IMR-90 (cell line): Measurements from ENCODE around the gene GALNT9. TPM values are rescaled to one million over a fixed set of nuclear protein-coding genes. Genes with fewer than 3 reads are reported as not detected.

Experiments used
- ATAC-seq: fragments of 200-7000 bp; cut with Tn5 transposase; 2 replicates; pipeline ENCODE4 v1.9.1; 2020; ENCODE audit warnings: low read depth, mild to moderate bottlenecking, moderate library complexity
- BruUV-seq: library from RNA; stranded (reverse); fragments of 400-500 nt; replicated peaks from 2 replicates; lab custom pipeline; 2021; lab: Mats Ljungman, UMichigan
- CTCF ChIA-PET: fragments of 300-600 bp; formaldehyde crosslinking; extraction: SDS; loops from one replicate; lab custom pipeline; 2021; ENCODE audit warnings: antibody characterized with exemption; lab: Yijun Ruan, JAX
- POLR2A ChIA-PET: fragments of 300-600 bp; sonication (Branson Sonifier 250); formaldehyde crosslinking; loops from one replicate; lab custom pipeline; 2022; ENCODE audit warnings: antibody characterized with exemption; ENCODE audit not compliant: unreplicated experiment; lab: Charles Lee
- DNase-seq: peaks from one replicate; pipeline ENCODE4 v3.0.0; 2013
- H2AFZ ChIP-seq: replicated peaks from 2 replicates; pipeline ENCODE3; 2013; ENCODE audit warnings: low read length, mild to moderate bottlenecking; ENCODE audit not compliant: poor library complexity
- H2AK5ac ChIP-seq: 2 replicates; pipeline ENCODE4 v1.6.1; 2013; ENCODE audit warnings: low read depth, low read length, inconsistent platforms
- H2AK9ac ChIP-seq: replicated peaks from 2 replicates; pipeline ENCODE3; 2013; ENCODE audit warnings: mild to moderate bottlenecking, low read depth, low read length, moderate library complexity; ENCODE audit not compliant: poor library complexity
- H2BK120ac ChIP-seq: 2 replicates; pipeline ENCODE4 v1.6.1; 2013; ENCODE audit warnings: low read depth, low read length, inconsistent platforms
- H2BK15ac ChIP-seq: 3 replicates; pipeline ENCODE4 v1.6.1; 2013; ENCODE audit warnings: low read depth, low read length, inconsistent platforms
- H2BK20ac ChIP-seq: 2 replicates; pipeline ENCODE4 v1.6.1; 2013; ENCODE audit warnings: low read depth, mild to moderate bottlenecking, inconsistent platforms, low read length, moderate library complexity
- H2BK5ac ChIP-seq: 2 replicates; pipeline ENCODE4 v1.6.1; 2013; ENCODE audit warnings: mild to moderate bottlenecking, low read depth, low read length, inconsistent platforms; ENCODE audit not compliant: poor library complexity, severe bottlenecking
- H3K14ac ChIP-seq: replicated peaks from 2 replicates; pipeline ENCODE4 v1.6.1; 2013; ENCODE audit warnings: low read depth, low read length, inconsistent platforms
- H3K18ac ChIP-seq: 2 replicates; pipeline ENCODE4 v1.6.1; 2013; ENCODE audit warnings: low read depth, low read length, control low read depth
- H3K23ac ChIP-seq: 2 replicates; pipeline ENCODE4 v1.6.1; 2013; ENCODE audit warnings: low read depth, low read length, inconsistent platforms
- H3K27ac ChIP-seq: 2 replicates; pipeline ENCODE4 v1.5.1; 2013; ENCODE audit warnings: mild to moderate bottlenecking, control low read depth, low read length; ENCODE audit not compliant: insufficient read depth
- H3K27me3 ChIP-seq: 2 replicates; pipeline ENCODE4 v1.6.1; 2013; ENCODE audit warnings: low read length; ENCODE audit not compliant: control insufficient read depth, insufficient read depth
- H3K36me3 ChIP-seq: 2 replicates; pipeline ENCODE4 v1.6.1; 2013; ENCODE audit warnings: low read length, mixed read lengths; ENCODE audit not compliant: control insufficient read depth, insufficient read depth
- H3K4ac ChIP-seq: 2 replicates; pipeline ENCODE4 v1.6.1; 2013; ENCODE audit warnings: low read depth, low read length, inconsistent platforms
- H3K4me1 ChIP-seq: 2 replicates; pipeline ENCODE4 v1.6.1; 2013; ENCODE audit warnings: low read length, mixed read lengths; ENCODE audit not compliant: control insufficient read depth, insufficient read depth
- H3K4me2 ChIP-seq: 2 replicates; pipeline ENCODE4 v1.6.1; 2013; ENCODE audit warnings: low read depth, mild to moderate bottlenecking, control low read depth, low read length, moderate library complexity
- H3K4me3 ChIP-seq: 2 replicates; pipeline ENCODE4 v1.5.1; 2013; ENCODE audit warnings: low read depth, mild to moderate bottlenecking, control low read depth, low read length, moderate library complexity; ENCODE audit not compliant: insufficient read depth
- H3K56ac ChIP-seq: 2 replicates; pipeline ENCODE4 v1.6.1; 2013; ENCODE audit warnings: low read length, inconsistent platforms; ENCODE audit not compliant: insufficient read depth; ENCODE audit errors: extremely low read depth
- H3K79me1 ChIP-seq, 2 experiments: 2 replicates each; pipeline ENCODE4 v1.6.1; 2013; ENCODE audit warnings: low read length in 2 of 2, inconsistent platforms in 1 of 2, low read depth in 1 of 2
- H3K9ac ChIP-seq: 2 replicates; pipeline ENCODE4 v1.6.1; 2013; ENCODE audit warnings: low read depth, low read length, control low read depth
- H3K9me1 ChIP-seq: 2 replicates; pipeline ENCODE4 v1.6.1; 2013; ENCODE audit warnings: low read length, inconsistent platforms; ENCODE audit not compliant: insufficient read depth
- H3K9me3 ChIP-seq: 2 replicates; pipeline ENCODE4 v1.6.1; 2013; ENCODE audit warnings: low read length; ENCODE audit not compliant: control insufficient read depth, insufficient read depth
- H4K20me1 ChIP-seq: 2 replicates; pipeline ENCODE4 v1.6.1; 2013; ENCODE audit warnings: low read length, inconsistent platforms; ENCODE audit not compliant: insufficient read depth
- H4K5ac ChIP-seq: 2 replicates; pipeline ENCODE4 v1.6.1; 2013; ENCODE audit warnings: mild to moderate bottlenecking, low read depth, low read length, control low read depth
- H4K8ac ChIP-seq, 2 experiments: 2 replicates each; pipeline ENCODE4 v1.6.1; 2013; ENCODE audit warnings: low read depth in 2 of 2, low read length in 2 of 2, control low read depth in 1 of 2, inconsistent platforms in 1 of 2
- H4K91ac ChIP-seq: 2 replicates; pipeline ENCODE4 v1.6.1; 2013; ENCODE audit warnings: low read depth, low read length, inconsistent platforms; ENCODE audit not compliant: insufficient read depth
- NFE2L2 ChIP-seq: fragments of 150-350 bp; IDR thresholded peaks from 2 replicates; pipeline ENCODE4 v1.6.1; 2016; ENCODE audit warnings: low read depth, mild to moderate bottlenecking, low read length
- RFX5 ChIP-seq: IDR thresholded peaks from 2 replicates; pipeline ENCODE4 v1.8.0; 2012; ENCODE audit warnings: low read depth, mild to moderate bottlenecking, low read length, moderate library complexity
- SMC3 ChIP-seq: fragments of 150-350 bp; IDR thresholded peaks from 2 replicates; pipeline ENCODE4 v1.6.1; 2016; ENCODE audit warnings: low read depth, mild to moderate bottlenecking, antibody characterized with exemption, low read length, moderate library complexity
- WGBS, 2 experiments: methylation state at CpG; one replicate each; pipeline versions ENCODE4 v1.1.5 to v1.1.7; 2013; ENCODE audit warnings: missing lambda C conversion rate in 2 of 2; ENCODE audit not compliant: insufficient read length in 1 of 2; ENCODE audit errors: extremely low coverage in 2 of 2; 5-methylcytosine and 5-hydroxymethylcytosine counted together
- dilution Hi-C: fragments of 300-500 bp; cut with HindIII; formaldehyde crosslinking; loops from one replicate; pipeline ENCODE4 v1.14.3; 2018; ENCODE audit warnings: low sequenced_read_pairs; ENCODE audit not compliant: unreplicated experiment
- in situ Hi-C: fragments of 300-500 bp; cut with MboI; formaldehyde crosslinking; loops from 3 replicates; pipeline ENCODE4 v1.14.3; 2019; ENCODE audit warnings: low sequenced_read_pairs, inconsistent platforms, mixed read lengths
- intact Hi-C: fragments of 100-400 bp; cut with micrococcal nuclease; formaldehyde crosslinking; loops from 2 replicates; pipeline ENCODE4 v1.10.0; 2022
- polyA plus RNA-seq, 3 experiments: library from polyadenylated mRNA; depleted of rRNA; stranded (reverse); fragments of >200 nt; gene quantifications; 2 replicates each; pipeline ENCODE4 v1.2.3, GENCODE V29; 2012; ENCODE audit warnings: low replicate concordance in 1 of 3
- total RNA-seq: library from RNA; depleted of rRNA; stranded (reverse); fragments of >200 nt; gene quantifications from 2 replicates; pipeline ENCODE4 v1.2.3, GENCODE V29; 2012

GALNT9 gene
- total and polyA plus RNA-seq, 2 of the 4 experiments (the other 2 are of a cell fraction), result under 0.01 to 0.12 TPM

DNA sequence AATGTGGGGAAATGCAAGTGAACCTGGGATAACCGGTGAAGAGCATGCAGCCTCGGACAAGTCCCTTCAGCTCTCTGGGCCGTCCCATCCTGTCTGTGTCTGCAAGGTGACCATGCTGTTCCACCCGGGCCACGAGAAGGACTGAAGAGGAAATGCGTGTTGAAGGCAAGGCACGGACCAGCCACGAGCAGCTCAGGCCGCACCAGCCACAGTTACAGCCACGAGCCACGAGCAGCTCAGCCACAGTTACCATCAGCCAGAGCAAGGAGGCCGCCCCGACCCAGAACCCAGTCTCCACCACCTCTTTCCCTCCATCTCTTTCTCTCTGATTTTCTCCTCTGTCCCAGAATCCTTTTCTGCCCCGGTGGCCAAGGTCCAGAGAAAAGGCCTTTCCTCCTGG is 18.8 kb upstream of the GALNT9 start:
- H3K9me3 ChIP-seq, result peaks cover 3% of the 10 kb centered on the region
- peaks cover 5% of the 10 kb centered on the region; the same call in 1 of the 2 replicates for H3K27me3 ChIP-seq
- no peaks in the 10 kb centered on the region for H3K9me1 ChIP-seq
- H3K18ac ChIP-seq, result no peak overlapping the region
- ATAC-seq (no peak), DNase-seq (no peak)
- dilution Hi-C loops (no loop called here), in situ Hi-C loops (no loop called here), intact Hi-C loops (no loop called here)
- whole genome bisulfite sequencing, 2 experiments, result 47% methylated on average over 5 of the region's 14 CpGs; no CpG with 5 or more reads in 1 of the 2 experiments
- H4K91ac ChIP-seq, result no peak overlapping the region
- no peak overlapping the region for H4K5ac ChIP-seq
- H3K23ac ChIP-seq, result no peak overlapping the region
- no peaks in the 10 kb centered on the region for H3K4me1 ChIP-seq
- H2AK5ac ChIP-seq, result no peak overlapping the region
- TF ChIP-seq RFX5, result no peak
- TF ChIP-seq SMC3, result no peak
- TF ChIP-seq NFE2L2, result no peak
- no peak overlapping the region for H2BK15ac ChIP-seq
- no peak overlapping the region for H2BK120ac ChIP-seq
- H3K4me3 ChIP-seq, result no peak overlapping the region
- H2AFZ ChIP-seq, result peak overlapping the region; percentile 27
- ChIA-PET CTCF (no interaction called here), POLR2A (no interaction called here)
- H3K9ac ChIP-seq, result no peak overlapping the region
- no peak overlapping the region for H4K8ac ChIP-seq
- no peak overlapping the region for H3K27ac ChIP-seq
- H3K4ac ChIP-seq, result no peak overlapping the region
- H2AK9ac ChIP-seq, result no peak overlapping the region
- H3K56ac ChIP-seq, result no peak overlapping the region
- no peaks in the 10 kb centered on the region for H4K20me1 ChIP-seq
- no peak overlapping the region for H2BK20ac ChIP-seq
- H3K79me1 ChIP-seq, result no peaks in the 10 kb centered on the region
- H3K36me3 ChIP-seq, result no peaks in the 10 kb centered on the region
- no TSS peak for BruUV-seq
- H2BK5ac ChIP-seq, result no peak overlapping the region
- H3K14ac ChIP-seq, result no peak overlapping the region
- H3K4me2 ChIP-seq, result no peak overlapping the region
